Measurements from ENCODE around the gene CEACAM1.
A peak's percentile ranks its signal among the peaks of the same experiment; 100 is the strongest.
"Not testable (repeated sequence)": the region's sequence is repeated elsewhere in the genome, so short reads cannot be mapped to it uniquely, and the experiment has no call there.

Gene CEACAM1

GRCh38 chr19:42473686-42474085, 54.6 kb downstream of the CEACAM1 start:
- DNase-seq (ENCODE audit: low spot score): no peak

- DNase-seq (ENCODE audit: low spot score): no peak
Observed at GRCh38 chr19:42472402-42473147, 55.7 kb downstream of the CEACAM1 start.

GRCh38 chr19:42471554-42472249, 56.6 kb downstream of the CEACAM1 start:
- DNase-seq (ENCODE audit: low spot score): no peak

- no peak for DNase-seq (ENCODE audit: low spot score)
Observed at GRCh38 chr19:42469311-42470235, 58.7 kb downstream of the CEACAM1 start.

- DNase-seq (ENCODE audit: low spot score): no peak
Observed at GRCh38 chr19:42468273-42468796, 59.9 kb downstream of the CEACAM1 start.

GRCh38 chr19:42467183-42467760, 61.0 kb downstream of the CEACAM1 start:
- DNase-seq (ENCODE audit: low spot score): no peak

- DNase-seq (ENCODE audit: low spot score): no peak
Observed at GRCh38 chr19:42466521-42467182, 61.6 kb downstream of the CEACAM1 start.

- DNase-seq (ENCODE audit: low spot score): no peak
Observed at GRCh38 chr19:42465827-42466280, 62.4 kb downstream of the CEACAM1 start.

GRCh38 chr19:42461700-42462324, 66.5 kb downstream of the CEACAM1 start:
- DNase-seq (ENCODE audit: low spot score): peak; percentile 94

GRCh38 chr19:42461231-42461630, 67.0 kb downstream of the CEACAM1 start:
- DNase-seq (ENCODE audit: low spot score): not testable (repeated sequence)

GRCh38 chr19:42459926-42460325, 68.4 kb downstream of the CEACAM1 start:
- DNase-seq (ENCODE audit: low spot score): no peak

Measured in putamen (tissue), 1 donor.